Stimulated activated CD8-positive, alpha-beta memory T cell treated with anti-CD3 and anti-CD28 coated beads, Interleukin-7, amount 100 ng/mL, for 24 hours (primary cell): ENCODE results near the gene KLC4.
"Not testable (repeated sequence)": the region's sequence is repeated elsewhere in the genome, so short reads cannot be mapped to it uniquely, and the experiment has no call there.

Experiments used
- DNase-seq: peaks from one replicate; pipeline ENCODE4 v3.0.0-alpha.2; 2020; ENCODE audit warnings: low read depth

Gene KLC4

DNA sequence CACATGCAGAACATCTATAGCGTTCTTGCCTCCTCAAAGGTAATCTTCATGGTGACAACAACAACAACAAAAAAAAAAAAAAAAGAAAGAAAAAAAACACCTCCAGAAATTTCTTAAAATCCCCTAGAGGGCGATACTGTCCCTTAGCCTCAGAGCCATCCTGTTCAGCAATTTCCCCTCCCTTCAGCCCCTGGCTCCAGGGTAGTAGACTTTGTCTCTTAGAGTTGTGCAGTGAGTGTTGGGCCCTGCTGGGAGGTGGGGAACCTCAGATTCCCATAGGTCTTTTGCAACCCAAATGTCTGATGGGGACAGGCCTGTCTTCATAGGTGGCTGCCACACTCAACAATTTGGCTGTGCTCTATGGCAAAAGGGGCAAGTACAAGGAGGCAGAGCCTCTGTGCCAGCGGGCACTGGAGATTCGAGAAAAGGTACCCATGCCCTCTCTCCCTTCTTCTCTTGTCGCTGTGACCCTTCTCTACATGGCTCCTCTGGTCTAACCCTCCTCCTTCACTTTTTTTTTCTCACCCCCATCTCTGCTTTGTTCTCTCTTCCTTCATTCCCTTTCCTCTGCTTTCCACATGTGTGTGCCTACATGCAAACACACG is 10.7 kb downstream of the KLC4 start:
- no peak for DNase-seq

DNA sequence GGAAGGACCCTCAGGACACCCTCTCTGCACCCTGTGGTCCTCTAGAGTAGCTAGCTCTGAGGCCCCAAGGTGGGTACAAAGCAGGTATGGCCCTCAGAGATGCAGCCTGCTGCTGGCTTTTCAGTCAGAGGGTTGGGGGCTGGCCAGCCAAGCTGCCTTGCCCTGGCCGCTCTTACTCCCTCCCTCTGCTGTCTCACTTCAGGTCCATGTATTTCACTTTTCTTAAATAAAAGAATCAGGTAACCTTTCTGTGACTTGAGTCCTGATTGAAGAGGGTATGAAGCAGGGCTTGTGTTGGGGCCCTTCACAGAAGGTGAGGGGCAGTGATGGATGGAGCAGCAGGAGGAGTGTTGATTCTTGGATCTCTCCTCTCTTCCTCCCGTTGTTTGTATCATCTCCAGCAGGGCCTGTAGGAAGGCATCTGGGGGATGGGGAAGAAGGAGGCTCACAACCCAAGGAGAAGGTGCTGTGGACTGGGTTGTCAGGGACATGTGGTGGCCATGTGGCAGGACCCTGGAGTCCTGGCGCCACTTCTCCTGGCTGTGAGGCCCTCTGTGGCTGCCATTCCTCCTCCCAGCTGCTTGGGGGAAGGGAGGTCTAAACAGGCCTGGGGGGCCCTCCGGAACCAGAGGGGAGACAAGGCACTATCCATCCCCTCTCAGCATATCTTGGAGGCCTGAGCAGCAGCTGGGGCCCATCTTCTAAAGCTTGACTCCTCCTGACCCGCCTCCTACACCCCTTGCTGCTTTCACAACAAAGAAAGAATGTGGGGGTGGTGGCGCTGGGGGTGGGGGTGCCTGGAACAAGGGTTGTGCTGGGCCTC is 15.6 kb downstream of the KLC4 start:
- DNase-seq = no peak

DNA sequence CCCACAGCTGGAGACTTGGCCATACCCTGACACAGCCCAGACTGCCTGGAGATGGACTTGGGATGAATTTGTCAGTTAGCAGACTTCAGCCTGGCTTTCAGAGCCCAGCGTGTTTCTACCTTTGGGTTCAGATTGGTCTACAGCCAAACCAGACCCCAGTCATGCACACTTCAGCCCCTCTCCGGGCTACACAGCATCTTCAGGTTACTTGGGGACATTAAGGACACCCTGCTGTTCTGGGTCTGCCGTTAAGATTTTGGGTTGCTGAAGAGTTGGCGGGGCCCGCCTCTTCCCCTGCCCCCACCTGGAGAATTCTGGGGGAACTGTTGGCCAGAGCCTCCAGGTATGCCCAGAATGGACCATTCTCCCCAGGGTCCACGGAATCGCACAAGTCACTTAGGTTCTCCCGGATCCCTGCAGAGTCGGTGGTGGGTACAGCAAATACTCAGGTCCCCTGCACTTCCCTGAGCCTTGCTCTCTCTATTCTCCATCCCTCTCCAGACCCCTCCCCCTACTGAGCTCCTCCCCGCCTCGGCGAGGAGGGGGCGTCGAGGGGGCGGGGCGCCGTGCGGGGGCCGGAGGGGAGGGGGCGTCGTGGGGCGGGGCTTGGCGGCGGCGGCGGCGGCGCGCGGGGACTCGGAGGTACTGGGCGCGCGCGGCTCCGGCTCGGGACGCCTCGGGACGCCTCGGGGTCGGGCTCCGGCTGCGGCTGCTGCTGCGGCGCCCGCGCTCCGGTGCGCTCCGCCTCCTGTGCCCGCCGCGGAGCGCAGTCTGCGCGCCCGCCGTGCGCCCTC is 16.4 kb downstream of the KLC4 start, which contains the start of gene PTK7:
Gene PTK7 (plus strand): TSS at position 645 of the 794 bp plus-strand sequence. CDS start 175 bp downstream, outside the sequence.
- DNase-seq = no peak

DNA sequence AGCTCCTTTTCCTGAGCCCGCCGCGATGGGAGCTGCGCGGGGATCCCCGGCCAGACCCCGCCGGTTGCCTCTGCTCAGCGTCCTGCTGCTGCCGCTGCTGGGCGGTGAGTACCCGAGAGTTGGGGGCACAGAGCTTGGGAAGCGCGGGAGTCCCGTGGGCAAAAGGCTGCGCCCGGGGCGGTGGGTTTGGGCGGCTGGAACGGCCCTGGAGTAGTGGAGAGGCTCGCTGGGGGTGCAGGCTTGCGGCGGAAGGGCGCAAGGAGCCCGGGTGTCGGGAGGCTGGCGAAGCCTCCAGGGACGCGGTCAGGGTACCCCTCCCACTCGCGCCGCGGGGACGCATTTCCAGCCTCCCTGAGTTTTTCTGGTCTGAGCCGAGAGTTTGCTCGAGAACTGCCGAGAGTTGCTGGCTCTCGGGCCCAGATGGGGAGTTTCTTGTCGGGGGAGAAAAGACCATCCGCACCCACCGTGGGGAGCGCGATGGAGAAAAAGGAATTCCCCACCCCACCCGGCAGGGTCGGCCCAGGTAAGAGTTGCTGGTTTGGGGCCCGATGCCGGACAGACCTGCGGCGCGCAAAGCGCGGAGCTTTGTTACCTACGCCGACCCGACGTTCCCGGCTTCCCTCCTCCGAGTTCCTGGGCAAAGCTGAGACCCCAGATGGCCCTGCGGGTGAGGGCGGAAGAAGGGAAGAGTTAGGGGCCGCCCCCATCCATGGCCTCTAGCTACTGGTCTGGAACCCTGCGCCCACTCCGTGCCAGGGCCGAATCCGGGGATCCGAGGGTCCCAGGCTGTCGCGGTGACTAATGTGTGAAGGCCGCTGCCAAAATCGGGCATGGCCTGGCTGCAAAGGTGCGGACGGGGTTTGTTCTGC is 17.3 kb downstream of the KLC4 start:
- DNase-seq = no peak

DNA sequence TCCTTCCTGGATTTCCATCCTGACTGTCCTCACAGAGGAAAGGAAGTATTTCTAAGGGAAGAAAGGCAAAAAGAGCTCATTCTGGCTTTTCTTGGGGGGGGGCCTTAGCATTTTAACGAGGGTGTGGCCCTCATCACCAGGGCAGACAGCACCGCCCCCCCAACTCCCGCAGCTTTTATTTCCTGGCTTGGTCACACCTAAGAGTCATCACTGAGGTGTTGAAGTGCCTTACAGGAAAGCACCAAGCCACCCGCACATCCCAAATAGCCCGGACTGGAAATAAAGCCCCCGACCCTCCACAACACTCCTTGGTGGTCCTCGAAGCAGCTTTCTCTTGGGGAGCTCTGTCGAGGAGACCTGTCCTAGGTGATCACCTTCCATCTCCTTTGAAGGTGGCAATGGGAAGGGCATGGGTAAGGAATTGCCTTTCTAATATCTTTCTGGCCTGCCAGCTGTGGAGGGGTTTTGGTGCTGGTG is 17.9 kb downstream of the KLC4 start:
- DNase-seq = no peak

DNA sequence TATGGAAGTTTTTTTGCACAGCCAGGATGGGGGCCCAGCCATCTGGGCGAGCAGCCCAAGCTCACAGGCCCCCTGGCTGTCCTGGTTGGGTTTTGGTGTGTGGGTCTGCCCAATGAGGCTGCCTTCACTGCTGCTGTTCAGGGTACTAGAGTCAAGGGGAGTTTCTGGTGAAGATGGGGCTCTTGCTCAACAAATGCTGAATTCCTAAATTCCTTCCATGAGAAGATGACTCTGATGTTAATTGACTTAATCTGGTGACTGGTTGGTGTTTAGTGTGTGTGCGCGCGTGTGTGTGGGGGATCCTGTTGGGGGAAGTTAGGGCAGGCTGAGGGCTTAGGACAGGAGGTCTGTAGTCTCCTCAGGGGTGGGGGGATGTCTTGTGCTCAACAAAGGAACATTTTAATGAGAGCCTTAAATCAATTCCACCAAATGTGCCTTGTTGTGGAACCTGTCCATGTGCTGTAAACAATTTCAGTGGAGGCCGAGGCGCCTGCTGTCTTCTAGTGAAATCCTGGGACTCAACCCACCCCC is 18.6 kb downstream of the KLC4 start:
- DNase-seq = no peak

DNA sequence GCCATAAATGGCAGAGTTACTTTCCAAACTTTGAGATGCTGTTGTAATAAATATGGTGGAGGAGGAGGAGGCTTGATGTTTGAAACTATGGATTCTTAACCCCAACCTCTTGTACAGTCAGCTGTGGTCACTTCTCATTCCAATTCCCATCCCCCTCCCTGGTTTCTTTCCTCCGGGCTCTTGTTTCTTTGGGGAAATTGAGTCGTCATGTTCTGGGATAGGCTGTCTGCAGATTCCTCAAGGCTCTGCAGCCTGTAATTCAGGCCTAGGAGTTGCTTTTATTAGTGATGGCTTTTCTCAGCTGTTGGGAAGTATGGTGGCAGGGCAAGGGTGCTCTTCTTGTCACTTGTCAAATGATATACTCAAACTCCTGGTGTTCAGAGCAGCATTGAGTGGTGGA is 19.3 kb downstream of the KLC4 start:
- no peak for DNase-seq

DNA sequence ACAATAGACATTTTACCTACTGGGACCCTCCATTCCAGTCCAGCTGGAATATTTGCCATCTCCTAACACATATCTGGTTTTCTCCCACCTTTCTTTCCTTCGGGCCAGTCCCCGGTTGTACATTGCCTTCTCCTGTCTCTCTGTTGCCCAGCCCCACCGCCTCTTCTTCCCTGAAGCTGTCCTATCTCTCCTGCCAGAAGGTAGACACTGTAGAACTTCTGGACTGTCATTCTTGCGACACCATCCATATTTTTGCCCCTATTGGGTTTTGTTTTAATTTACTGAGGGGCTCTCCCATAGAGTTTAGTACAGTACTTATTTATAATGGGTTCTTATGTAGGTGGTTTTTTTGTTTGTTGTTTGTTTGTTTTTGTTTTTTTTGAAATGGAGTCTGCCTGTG is 21.6 kb downstream of the KLC4 start:
- DNase-seq = no peak

DNA sequence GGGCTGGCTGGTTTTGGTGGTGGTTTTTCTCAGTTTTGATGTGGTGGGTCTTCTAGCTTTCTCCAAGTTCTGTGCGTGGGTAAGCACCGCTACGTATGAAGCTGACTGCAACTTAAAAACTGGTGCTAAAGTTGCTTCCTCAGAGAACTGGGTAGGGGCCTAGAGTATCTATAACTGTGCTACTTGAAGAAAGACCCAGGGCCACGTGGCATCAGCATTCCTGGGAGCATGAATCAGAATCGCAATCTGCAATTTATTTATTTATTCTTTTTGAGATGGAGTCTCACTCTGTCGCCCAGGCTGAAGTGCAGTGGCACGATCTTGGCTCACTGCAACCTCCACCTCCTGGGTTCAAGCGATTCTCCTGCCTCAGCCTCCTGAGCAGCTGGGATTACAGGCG is 22.5 kb downstream of the KLC4 start:
- not testable (repeated sequence) for DNase-seq

DNA sequence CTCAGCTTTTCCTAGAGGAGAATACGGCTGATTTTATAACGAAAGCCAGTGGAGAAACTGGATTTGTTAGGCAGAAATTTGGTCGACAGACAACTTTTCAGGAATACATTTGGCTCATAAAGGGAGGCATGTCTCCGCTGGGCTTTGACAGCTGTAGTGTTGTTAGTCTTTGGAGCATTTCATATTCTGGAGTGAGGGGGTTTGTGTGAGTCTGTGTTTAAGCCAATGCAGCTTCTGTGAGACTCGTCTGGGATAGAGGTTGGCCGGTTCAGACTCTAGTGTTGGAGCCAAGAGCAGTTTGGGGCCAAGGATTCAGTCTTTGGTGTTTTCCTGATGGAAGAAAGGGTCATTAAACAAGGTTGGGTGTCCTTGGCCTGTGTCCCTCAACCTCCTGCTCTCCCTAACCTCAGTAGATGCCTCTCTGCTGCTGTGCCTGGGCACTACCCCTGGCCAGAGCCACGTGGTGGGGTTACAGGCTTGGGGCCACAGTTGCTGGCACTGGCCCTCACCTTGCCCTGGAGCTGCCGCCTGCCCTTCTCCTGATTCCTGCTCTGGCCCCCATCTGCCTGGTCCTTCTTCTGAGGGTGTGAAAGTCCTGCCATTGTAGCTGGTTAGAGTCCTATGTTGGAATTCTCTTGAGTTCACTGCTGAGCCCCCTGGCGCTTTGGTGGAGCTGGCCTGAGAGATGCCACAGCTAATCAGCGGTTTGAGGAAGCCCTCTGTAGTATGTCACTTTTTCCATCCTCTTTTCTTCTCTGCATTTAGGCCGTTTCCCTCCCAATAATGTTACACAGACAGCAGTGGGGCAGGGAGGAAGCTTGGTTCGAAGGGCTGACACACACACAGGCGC is 23.6 kb downstream of the KLC4 start:
- DNase-seq = no peak

DNA sequence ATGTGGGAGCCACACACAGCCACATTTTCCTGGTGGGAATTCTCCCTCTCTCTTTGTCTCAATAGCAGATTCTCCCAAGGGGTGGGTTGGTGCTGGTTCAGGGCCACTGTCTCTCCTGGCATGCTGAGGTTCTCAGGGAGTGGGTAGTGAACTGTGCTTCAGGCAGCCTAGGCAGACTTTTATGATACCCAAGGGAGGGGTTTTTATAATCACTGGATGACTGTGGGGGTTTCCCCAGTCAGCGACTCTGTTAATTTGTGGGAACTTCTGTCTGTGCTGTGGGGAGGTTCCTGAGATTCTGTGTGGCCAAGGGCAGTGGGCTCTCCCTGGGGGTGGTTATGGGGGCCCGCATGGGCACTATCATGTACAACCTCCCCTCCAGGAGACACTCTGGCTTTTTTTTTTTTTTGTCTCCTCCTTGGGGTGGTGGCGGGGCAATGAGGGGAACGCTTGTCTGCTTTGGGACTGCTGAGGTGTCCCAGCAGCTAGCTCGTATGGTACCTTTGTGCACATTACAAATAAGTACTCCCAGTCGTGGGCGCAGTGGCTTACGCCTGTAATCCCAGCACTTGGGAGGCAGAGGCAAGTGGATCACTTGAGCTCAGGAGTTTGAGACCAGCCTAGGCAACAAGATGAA is 26.7 kb downstream of the KLC4 start:
- no peak for DNase-seq

DNA sequence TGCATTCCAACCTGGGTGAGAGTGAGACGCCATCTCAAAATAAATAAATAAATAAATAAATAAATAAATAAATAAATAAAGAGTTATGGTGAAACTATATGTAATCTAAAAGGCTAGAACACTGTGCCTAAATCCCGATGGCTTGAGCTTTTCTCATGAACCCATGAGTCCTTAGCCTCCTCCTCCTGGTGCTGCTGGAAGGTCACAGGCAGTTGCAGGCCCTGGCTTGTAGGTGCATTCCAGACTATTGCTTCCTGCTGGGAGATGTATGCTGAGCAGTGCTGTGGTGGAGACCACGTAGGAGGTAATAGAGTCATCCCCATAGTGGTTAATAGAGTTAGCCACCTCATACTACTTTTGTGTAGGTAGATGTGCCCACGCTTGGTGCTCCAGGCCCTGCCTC is 29.2 kb downstream of the KLC4 start:
- no peak for DNase-seq

DNA sequence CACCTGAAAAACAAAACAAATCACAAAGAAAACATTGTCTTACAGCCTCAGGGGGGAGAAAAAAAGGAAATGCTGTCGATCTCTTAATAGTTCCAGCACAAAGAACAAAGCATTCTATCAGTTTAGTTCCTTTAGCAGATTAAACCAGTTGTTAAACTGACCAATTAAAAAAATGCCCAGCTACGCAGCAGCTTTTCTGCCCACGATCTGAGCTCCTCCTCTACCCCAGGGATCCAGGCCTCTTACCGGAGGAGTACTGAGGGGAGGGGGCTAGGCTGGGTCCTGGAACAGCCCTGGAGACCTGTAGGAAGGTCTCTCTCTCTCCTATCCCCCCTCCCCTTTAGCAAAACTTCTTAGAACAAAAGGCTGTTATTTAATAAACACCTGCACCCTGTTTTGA is 30.0 kb downstream of the KLC4 start:
- DNase-seq = no peak

DNA sequence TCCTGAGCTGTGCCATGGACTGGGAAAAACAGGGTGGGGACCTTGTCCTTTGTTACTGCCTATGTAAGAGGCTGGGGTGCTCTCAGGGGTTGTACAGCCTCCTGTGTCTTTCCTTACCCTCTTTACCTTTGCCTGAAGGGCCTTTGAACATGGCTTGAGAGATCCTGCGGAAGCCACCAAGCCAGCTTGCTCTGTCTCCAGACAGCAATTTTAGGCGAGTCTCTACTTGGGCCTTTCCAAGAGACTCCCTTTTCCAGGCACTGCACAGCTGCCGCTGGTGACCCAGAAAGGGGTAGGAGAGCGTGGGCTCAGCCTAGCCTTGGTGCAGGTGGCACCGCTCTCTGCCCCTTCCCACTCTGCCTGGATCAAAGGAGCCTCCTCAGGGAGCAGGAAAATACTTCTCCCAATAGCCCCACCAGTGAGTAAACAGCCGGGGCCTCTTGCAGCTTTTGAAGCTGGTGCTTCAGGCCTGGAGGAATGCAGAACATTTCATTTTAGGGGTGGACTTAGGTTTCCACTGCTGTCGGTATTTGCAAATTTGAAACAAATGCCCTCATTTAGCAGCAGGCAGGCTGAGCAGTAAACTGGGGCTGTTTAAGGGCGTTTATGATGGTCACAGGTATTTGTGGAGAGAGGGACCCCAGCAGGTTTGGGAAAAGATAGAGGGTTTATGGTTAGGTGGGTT is 30.6 kb downstream of the KLC4 start:
- DNase-seq = no peak

DNA sequence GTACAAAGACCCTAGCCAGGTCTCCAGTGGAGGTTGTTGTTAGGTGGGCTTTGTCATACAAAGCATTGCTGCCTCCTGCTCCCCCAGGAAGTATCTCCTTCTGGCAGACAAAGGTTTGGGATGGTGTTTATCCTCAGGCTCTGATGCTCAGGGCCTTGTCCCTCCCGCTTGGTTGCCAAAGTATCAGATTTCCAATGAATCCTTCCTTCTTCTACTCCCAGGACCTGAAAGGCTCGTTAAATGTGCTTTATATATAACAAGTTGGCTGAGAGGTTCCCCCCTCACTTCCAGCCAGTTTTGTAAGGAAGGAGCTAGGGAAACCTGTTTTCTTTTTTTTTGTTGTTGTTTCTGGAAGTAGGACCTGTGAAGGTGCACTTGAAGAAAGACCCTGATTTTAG is 31.1 kb downstream of the KLC4 start:
- DNase-seq = no peak

DNA sequence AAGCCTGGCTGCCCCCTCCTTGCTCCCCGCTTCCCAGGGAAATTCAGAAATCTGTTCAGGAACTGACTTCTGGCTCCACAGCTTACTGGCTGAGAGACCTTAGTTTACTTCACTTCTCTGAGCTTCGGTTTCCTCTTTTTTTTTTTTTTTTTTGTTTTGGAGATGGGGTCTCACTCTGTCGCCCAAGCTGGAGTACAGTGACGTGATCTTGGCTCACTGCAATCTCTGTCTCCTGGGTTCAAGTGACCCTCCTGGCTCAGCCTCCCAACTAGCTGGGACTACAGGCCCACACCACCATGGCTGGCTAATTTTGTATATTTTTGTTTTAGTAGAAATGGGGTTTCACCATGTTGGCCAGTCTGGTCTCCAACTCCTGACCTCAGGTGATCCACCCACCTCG is 31.6 kb downstream of the KLC4 start:
- DNase-seq = no peak

DNA sequence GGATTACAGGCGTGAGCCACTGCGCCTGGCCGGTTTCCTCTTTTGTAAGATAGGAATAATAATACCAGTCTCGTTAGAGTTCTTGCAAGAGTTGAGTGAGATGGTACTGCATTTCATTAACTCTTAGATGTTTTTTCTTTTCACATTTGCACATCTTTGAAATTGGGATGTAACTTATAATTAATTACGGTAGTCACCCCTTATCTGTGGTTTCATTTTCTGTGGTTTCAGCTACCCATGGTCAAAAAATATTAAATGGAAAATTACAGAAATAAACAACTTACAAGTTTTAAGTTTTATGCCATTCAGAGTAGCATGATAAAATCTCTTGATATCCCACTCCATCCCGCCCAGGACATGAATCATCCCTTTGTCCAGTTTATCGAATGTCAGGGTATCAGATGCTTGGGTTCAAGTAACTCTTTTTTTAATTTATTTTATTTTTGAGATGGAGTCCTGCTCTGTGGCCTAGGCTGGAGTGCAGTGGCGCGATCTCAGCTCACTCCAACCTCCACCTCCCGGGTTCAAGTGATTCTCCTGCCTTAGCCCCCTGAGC is 32.1 kb downstream of the KLC4 start:
- no peak for DNase-seq

DNA sequence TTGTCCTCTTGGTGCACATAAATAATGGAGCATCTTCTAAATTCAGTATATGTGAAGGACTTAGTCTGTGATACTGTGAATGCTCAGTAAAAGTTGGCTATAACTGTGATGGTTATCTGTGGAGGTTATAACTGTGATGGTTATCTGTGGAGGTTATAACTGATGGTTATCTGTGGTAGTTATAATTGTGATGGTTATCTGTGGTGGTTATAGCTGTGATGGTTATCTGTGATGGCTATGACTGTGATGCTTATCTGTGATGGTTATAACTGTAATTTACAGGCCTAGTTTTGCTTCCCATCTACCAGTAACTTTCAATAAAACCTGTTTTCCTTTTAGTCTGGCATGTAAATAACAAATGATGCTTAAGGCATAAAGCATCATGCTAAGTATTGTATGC is 33.2 kb downstream of the KLC4 start:
- no peak for DNase-seq
